Activated naive CD8-positive, alpha-beta T cell treated with anti-CD3 and anti-CD28 coated beads, Interleukin-2, amount 50 U/mL, for 24 hours (primary cell): Measurements from ENCODE around the gene FOXN3.
A peak's percentile ranks its signal among the peaks of the same experiment; 100 is the strongest.

Experiments
- ATAC-seq: fragments of 150-1000 bp; cut with Tn5 transposase; one replicate; pipeline ENCODE4 v1.10.0; 2021
- DNase-seq: peaks from one replicate; pipeline ENCODE4 v3.0.0; 2021
- H3K27ac Mint-ChIP-seq: one replicate; pipeline ENCODE4 v1.8.0; 2021; ENCODE audit warnings: mild to moderate bottlenecking, mixed read lengths
- H3K27me3 Mint-ChIP-seq: one replicate; pipeline ENCODE4 v1.8.0; 2021; ENCODE audit warnings: mixed read lengths
- H3K36me3 Mint-ChIP-seq: one replicate; pipeline ENCODE4 v1.8.0; 2021; ENCODE audit warnings: low read depth, mixed read lengths
- H3K4me1 Mint-ChIP-seq: one replicate; pipeline ENCODE4 v1.8.0; 2021; ENCODE audit warnings: mixed read lengths
- H3K4me3 Mint-ChIP-seq: one replicate; pipeline ENCODE4 v1.8.0; 2021; ENCODE audit warnings: mild to moderate bottlenecking, moderate library complexity, mixed read lengths
- H3K9me3 Mint-ChIP-seq: one replicate; pipeline ENCODE4 v1.8.0; 2021; ENCODE audit warnings: mixed read lengths

Gene FOXN3

GRCh38 chr14:89391123-89391522 is 25.9 kb downstream of the FOXN3 start:
- no peaks in the 10 kb centered on the region for H3K9me3 Mint-ChIP-seq
- no peaks in the 10 kb centered on the region for H3K27me3 Mint-ChIP-seq
- peaks cover 65% of the 10 kb centered on the region for H3K4me1 Mint-ChIP-seq
- peaks cover 24% of the 10 kb centered on the region for H3K36me3 Mint-ChIP-seq
- H3K4me3 Mint-ChIP-seq: no peak overlapping the region
- H3K27ac Mint-ChIP-seq: no peak overlapping the region
- DNase-seq (no peak), ATAC-seq (no peak)

DNA sequence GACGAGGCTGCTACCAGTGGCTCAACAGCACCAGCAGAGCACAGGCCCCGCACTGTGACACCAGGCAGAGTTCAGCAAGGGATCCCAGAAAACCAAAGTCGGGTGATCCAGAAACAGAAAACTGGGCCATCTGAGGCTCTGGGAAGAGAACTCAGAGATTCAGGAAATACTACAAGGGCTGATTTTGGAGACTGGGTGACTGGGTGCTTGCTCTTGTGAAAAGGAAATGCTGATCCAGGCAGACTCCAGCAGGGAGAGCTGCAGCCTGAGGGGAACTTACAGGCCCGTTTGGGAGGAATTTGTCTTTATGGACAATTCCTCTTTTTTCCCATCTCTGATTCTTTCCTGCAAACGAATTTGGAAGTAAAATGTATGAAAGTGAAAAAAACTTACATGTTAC is 28.2 kb downstream of the FOXN3 start:
- Mint-ChIP-seq H3K9me3 (no peaks in the 10 kb centered on the region), H3K27me3 (no peaks in the 10 kb centered on the region), H3K4me3 (no peak overlapping the region), H3K36me3 (peaks cover 20% of the 10 kb centered on the region), H3K27ac (no peak overlapping the region), H3K4me1 (peaks cover 64% of the 10 kb centered on the region)
- DNase-seq: no peak
- no peak for ATAC-seq

- no peaks in the 10 kb centered on the region for H3K9me3 Mint-ChIP-seq
- H3K27me3 Mint-ChIP-seq: no peaks in the 10 kb centered on the region
- H3K4me3 Mint-ChIP-seq: no peak overlapping the region
- peaks cover 61% of the 10 kb centered on the region for H3K4me1 Mint-ChIP-seq
- no peak for ATAC-seq
- DNase-seq: no peak
- H3K36me3 Mint-ChIP-seq: peaks cover 19% of the 10 kb centered on the region
- no peak overlapping the region for H3K27ac Mint-ChIP-seq
These were observed 28.9 kb downstream of the FOXN3 start for GRCh38 chr14:89387922-89388685.

GRCh38 chr14:89386212-89386886 is 30.7 kb downstream of the FOXN3 start:
- Mint-ChIP-seq H3K9me3 (no peaks in the 10 kb centered on the region), H3K4me1 (peaks cover 64% of the 10 kb centered on the region), H3K36me3 (peaks cover 27% of the 10 kb centered on the region), H3K27ac (peak overlapping the region; percentile 40), H3K4me3 (no peak overlapping the region), H3K27me3 (no peaks in the 10 kb centered on the region)
- DNase-seq: no peak
- peak; percentile 75 for ATAC-seq

GRCh38 chr14:89384636-89385035 is 32.4 kb downstream of the FOXN3 start:
- Mint-ChIP-seq H3K4me1 (peaks cover 61% of the 10 kb centered on the region), H3K36me3 (peaks cover 42% of the 10 kb centered on the region), H3K27ac (no peak overlapping the region), H3K9me3 (peaks cover 5% of the 10 kb centered on the region), H3K27me3 (no peaks in the 10 kb centered on the region), H3K4me3 (no peak overlapping the region)
- DNase-seq (no peak), ATAC-seq (no peak)

DNA sequence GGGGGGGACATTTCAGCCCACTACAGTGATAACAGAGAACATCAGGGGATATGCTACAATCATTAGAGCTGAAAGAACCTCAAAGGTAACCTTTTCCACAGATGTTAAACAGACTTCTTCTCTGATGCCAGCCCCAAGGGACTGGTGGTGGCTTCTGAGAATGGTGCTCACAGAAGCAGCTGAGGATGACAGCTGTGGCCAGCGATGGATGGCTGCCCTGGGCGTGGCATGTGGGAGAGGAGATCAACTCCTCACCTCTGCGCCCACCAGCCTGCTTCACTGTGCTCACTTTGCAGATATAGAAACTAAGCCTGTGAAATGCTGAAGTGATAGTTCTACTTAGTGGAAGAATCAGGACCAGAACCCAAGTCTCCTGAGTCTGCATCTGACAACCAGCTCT is 33.0 kb downstream of the FOXN3 start:
- Mint-ChIP-seq H3K9me3 (peaks cover 5% of the 10 kb centered on the region), H3K27ac (no peak overlapping the region), H3K4me1 (peaks cover 58% of the 10 kb centered on the region), H3K27me3 (no peaks in the 10 kb centered on the region), H3K36me3 (peaks cover 44% of the 10 kb centered on the region), H3K4me3 (no peak overlapping the region)
- ATAC-seq: peak; percentile 46
- DNase-seq: peak; percentile 30

DNA sequence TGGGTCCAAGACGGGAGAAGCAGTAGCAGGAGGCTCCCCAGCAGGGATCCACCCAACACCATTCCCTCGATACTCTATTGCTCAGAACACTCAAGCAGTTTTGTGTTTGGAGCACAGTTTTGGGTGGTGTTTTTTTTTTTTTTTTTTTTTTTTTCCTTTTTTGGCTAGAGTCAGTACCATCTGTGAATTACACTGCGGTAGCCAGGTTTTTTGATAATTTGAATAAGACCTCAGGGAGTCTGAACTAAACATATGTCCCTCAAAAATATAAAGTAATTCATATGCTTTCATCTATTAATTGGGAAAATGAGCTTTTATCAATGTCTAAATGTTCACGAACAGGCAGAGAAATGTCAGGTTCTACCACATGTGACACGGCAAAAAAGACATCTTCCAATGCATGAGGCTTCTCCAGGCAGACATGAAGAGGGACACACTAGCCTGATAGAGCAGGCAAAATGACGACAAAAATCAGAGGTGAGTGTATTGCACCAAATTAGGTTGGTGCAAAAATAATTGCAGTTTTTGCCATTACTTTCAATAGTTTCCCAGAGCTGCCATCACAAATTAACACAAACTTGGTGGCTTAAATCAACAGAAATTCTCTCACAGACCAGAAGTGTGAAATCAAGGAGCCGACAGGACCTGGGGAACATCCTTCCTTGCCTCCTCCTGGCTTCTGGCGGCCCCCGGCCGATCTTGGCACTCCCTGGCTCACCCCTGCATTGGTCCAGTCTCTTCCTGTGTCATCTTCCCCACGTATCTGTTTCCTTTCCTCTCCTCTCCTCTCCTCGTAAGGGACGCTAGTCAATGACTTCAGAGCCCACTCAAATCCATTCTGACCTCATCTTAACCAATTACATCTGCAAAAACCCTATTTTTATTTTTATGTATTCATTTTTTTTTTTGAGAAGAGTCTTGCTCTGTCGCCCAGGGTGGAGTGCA is 33.9 kb downstream of the FOXN3 start:
- ATAC-seq (no peak), DNase-seq (no peak)
- H3K27ac Mint-ChIP-seq: peak overlapping the region; percentile 1
- H3K4me1 Mint-ChIP-seq: peaks cover 61% of the 10 kb centered on the region
- H3K27me3 Mint-ChIP-seq: no peaks in the 10 kb centered on the region
- peaks cover 45% of the 10 kb centered on the region for H3K36me3 Mint-ChIP-seq
- H3K9me3 Mint-ChIP-seq: peaks cover 5% of the 10 kb centered on the region
- no peak overlapping the region for H3K4me3 Mint-ChIP-seq

DNA sequence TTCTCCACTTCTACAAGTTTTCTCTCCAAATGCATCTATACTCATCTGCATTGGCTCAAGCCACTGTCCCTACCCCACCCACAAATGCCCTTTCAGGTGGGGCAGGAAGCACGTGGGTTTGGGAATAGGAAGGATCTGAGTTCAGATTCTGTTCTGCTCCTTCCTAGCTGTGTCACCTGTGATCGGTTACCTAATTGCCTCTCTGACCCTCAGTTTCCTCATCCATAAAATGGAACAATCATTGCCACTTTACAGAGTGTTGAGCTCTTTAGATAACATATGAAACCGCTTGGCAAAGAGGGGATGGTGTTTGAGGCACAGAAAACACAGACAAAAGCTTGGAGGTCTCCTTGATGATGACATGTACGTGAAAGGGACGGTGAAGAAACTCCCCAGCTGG is 34.5 kb downstream of the FOXN3 start:
- Mint-ChIP-seq H3K27me3 (no peaks in the 10 kb centered on the region), H3K4me3 (no peak overlapping the region), H3K27ac (no peak overlapping the region), H3K4me1 (peaks cover 64% of the 10 kb centered on the region), H3K36me3 (peaks cover 45% of the 10 kb centered on the region), H3K9me3 (peaks cover 5% of the 10 kb centered on the region)
- DNase-seq (no peak), ATAC-seq (no peak)

GRCh38 chr14:89379891-89380820 is 36.9 kb downstream of the FOXN3 start:
- no peak overlapping the region for H3K27ac Mint-ChIP-seq
- peaks cover 45% of the 10 kb centered on the region for H3K36me3 Mint-ChIP-seq
- H3K4me3 Mint-ChIP-seq: no peak overlapping the region
- ATAC-seq: no peak
- peaks cover 58% of the 10 kb centered on the region for H3K4me1 Mint-ChIP-seq
- DNase-seq: no peak
- no peaks in the 10 kb centered on the region for H3K27me3 Mint-ChIP-seq
- H3K9me3 Mint-ChIP-seq: peaks cover 5% of the 10 kb centered on the region

DNA sequence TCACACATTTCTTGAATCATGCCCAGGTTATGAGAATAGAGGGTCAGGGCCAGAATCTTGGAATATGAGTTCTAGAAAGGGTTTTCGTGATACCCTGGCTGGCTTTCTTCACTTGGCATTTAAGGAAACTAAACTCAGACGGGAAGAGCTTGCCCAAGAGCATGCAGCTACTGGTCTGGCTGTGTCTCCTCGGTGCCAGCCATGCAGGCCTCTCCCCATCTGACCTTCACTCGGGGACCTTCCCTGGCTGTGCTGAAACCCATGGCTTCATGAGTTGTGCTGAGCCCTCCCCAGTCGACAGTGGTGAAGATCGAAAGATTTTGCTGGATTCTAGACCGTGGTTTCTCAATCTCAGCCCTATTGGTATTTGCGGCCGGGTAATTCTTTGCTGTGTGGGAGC is 38.0 kb downstream of the FOXN3 start:
- Mint-ChIP-seq H3K27me3 (no peaks in the 10 kb centered on the region), H3K27ac (peak overlapping the region; percentile 35), H3K4me3 (no peak overlapping the region), H3K36me3 (peaks cover 49% of the 10 kb centered on the region), H3K9me3 (peaks cover 5% of the 10 kb centered on the region), H3K4me1 (peaks cover 55% of the 10 kb centered on the region)
- DNase-seq (no peak), ATAC-seq (no peak)

- Mint-ChIP-seq H3K27ac (no peak overlapping the region), H3K4me1 (peaks cover 55% of the 10 kb centered on the region), H3K27me3 (no peaks in the 10 kb centered on the region), H3K4me3 (no peak overlapping the region), H3K9me3 (peaks cover 5% of the 10 kb centered on the region), H3K36me3 (peaks cover 49% of the 10 kb centered on the region)
- ATAC-seq (peak; percentile 94), DNase-seq (peak; percentile 38)
These were observed 38.9 kb downstream of the FOXN3 start for GRCh38 chr14:89378119-89378518.

DNA sequence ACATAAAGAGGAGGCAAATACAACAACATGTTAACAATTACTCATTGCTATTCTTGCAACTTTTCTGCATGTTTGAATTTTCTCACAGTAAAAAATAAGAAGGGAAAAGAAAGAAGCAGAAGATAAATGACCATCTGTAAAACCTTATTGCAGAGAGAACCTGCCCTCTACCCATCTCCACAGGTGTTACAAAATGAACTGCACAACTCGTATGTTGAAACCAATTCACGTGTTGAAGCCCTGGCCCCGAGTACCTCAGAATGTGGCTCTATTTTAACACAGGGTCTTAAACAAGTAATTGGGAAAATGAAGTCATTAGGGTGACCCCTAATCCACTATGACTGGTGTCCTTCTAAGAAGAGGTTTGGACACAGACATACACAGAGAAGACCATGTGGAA is 39.5 kb downstream of the FOXN3 start:
- DNase-seq: no peak
- peaks cover 5% of the 10 kb centered on the region for H3K9me3 Mint-ChIP-seq
- no peak overlapping the region for H3K4me3 Mint-ChIP-seq
- no peak overlapping the region for H3K27ac Mint-ChIP-seq
- ATAC-seq: no peak
- H3K4me1 Mint-ChIP-seq: peaks cover 57% of the 10 kb centered on the region
- H3K36me3 Mint-ChIP-seq: peaks cover 47% of the 10 kb centered on the region
- no peaks in the 10 kb centered on the region for H3K27me3 Mint-ChIP-seq

- ATAC-seq: no peak
- DNase-seq: no peak
- Mint-ChIP-seq H3K36me3 (peaks cover 39% of the 10 kb centered on the region), H3K27ac (no peak overlapping the region), H3K27me3 (no peaks in the 10 kb centered on the region), H3K9me3 (peaks cover under 1% of the 10 kb centered on the region), H3K4me1 (peaks cover 71% of the 10 kb centered on the region), H3K4me3 (no peak overlapping the region)
These were observed 42.1 kb downstream of the FOXN3 start for GRCh38 chr14:89374908-89375307.

DNA sequence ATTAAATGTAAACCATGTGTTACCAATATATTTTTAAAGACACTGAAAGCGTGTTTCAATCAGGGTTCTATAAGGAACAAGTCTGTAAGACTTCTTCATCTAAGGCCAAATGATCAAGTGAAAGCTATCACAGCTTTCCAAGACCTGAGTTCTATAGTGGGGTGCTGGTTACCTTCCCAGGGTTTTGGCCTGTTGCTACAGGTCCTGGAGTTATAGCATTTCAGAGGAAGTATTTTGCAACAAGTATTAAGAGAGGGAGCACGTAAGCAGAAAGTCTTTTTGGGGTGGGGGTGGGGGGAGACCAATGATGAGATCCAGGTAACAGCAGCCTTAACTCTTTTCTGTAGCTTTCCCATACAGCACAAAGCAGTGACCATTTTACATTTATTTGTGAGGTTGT is 43.8 kb downstream of the FOXN3 start:
- Mint-ChIP-seq H3K36me3 (peaks cover 40% of the 10 kb centered on the region), H3K27me3 (no peaks in the 10 kb centered on the region), H3K27ac (no peak overlapping the region), H3K4me1 (peaks cover 67% of the 10 kb centered on the region), H3K9me3 (peaks cover 12% of the 10 kb centered on the region), H3K4me3 (no peak overlapping the region)
- ATAC-seq: no peak
- DNase-seq: no peak
